Activated T-helper 1 cell treated with Interleukin-2 at 50 U/mL for 16 hours (primary cell): Measurements from ENCODE around the gene ANXA8.
"Not testable (repeated sequence)": the region's sequence is repeated elsewhere in the genome, so short reads cannot be mapped to it uniquely, and the experiment has no call there.

ENCODE experiments used
- DNase-seq: peaks from one replicate; pipeline ENCODE4 v3.0.0-alpha.2; 2020; ENCODE audit warnings: low read depth

The ANXA8 gene

GRCh38 chr10:47462577-47463358, 21.1 kb downstream of the ANXA8 start:
- DNase-seq = not testable (repeated sequence)

DNA sequence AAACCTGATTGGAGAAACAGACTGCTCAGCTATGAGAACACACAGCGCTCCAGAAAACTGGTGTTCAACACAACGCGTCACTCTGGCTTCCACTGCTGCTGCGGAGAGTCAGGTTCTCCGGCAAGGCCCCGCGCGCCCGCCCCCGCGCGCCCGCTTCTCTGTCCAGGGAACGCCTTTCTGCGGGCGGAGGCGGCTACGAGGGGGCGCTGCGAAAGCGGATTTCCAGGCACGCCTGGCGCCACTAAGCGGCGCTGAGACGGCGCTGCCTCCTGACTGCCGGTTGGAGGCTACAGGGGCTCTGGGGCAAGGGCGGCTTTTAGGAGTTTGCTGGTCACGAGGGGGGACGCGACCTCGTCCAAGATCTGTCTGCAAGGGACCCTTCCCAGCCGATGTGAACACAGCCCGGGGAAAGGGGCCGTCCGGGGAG, 22.6 kb downstream of the ANXA8 start:
- not testable (repeated sequence) for DNase-seq

GRCh38 chr10:47458466-47459154, 25.3 kb downstream of the ANXA8 start:
- no peak for DNase-seq

- DNase-seq = no peak
Measured at GRCh38 chr10:47457826-47458225, 26.1 kb downstream of the ANXA8 start.

DNA sequence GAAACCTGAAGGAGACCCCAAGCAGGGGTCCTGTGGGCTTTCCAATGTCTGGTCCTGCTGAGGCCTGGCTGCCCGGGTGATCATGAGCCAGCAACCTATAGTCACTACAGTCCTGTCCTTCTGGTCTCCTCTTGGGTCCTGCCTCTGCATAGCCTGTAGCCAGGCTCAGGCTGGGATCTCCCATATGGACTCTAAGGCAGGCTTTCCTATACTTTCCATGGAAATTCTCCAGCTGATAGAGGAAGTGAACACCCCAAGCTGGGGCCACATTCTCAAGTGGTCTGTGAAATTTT, 26.4 kb downstream of the ANXA8 start:
- no peak for DNase-seq

- no peak for DNase-seq
Measured at GRCh38 chr10:47456794-47457527, 27.0 kb downstream of the ANXA8 start.

- DNase-seq = no peak
Measured at GRCh38 chr10:47456079-47456785, 27.7 kb downstream of the ANXA8 start.

DNA sequence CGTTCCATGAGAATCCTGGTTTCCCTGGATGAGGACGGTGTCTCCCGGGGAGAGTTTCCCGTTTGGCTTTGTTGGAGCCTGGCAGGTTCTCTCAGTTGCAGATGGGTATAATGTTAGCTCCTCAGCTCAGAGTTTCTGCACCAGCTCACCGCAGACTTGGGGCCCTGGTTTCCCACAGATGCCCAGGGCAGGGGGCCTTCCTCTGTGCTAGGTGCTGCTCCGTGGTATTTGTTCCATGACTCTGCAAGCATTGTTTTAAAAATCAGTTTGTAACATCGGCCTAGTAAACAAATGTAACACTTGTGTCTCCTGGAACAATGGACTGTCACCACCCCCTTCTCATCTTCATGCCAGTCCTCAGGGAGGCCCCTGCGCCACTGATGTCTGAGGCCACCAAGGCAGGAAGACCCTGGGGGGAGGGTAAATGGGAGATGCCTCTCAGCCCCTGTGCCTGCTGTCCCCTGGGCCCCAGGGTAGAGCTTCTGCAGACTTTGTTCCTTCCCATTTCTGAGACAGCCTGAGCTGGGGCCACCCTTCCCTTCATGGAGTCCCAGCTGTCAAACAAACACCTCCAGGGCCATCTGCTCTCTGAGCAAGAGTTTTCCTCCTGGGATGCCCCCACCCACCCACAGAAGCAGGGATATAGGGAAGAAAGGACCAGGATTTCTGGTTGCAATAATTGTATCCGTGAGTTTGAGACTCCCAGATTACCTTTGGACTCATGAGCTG, 28.4 kb downstream of the ANXA8 start:
- DNase-seq = not testable (repeated sequence)

DNA sequence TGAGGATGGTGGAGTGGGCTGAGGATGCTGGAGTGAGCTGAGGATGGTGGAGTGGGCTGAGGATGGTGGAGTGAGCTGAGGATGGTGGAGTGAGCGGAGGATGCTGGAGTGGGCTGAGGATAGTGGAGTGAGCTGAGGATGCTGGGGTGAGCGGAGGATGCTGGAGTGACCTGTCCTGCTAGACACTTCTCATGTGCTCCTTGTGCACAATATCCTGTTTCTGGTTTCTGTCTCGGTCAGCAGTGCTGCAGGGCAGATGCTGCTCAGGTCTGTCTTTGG, 29.2 kb downstream of the ANXA8 start:
- DNase-seq = no peak

- no peak for DNase-seq
Measured at GRCh38 chr10:47454008-47454779, 29.7 kb downstream of the ANXA8 start.

GRCh38 chr10:47453141-47454007, 30.5 kb downstream of the ANXA8 start:
- no peak for DNase-seq

- no peak for DNase-seq
Measured at GRCh38 chr10:47452495-47453140, 31.3 kb downstream of the ANXA8 start.

DNA sequence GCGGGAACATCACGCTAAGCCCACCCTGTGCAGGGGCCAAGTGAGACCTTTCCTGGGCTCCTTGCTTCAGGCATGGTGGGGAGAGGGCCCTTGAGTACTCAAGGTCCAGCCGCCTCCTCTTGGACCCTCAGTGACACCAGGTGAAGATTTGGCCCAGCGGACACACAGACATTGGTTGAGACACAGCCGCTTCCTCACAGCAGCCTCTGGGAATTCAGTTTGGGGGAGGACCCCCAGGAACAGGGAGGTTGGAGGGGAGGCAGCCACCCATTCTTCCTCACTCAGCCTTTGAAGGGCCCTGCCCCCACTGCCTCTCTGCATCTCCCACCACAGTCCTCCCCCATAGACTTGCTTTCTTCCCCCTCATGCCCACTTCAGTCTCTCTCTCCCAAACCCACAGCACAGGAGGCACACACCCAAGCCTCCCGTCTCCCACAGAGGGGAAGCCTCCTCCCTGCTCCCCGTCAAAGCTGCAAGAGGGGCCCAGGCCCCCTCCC, 31.9 kb downstream of the ANXA8 start:
- DNase-seq = no peak

GRCh38 chr10:47451273-47451997, 32.5 kb downstream of the ANXA8 start:
- DNase-seq = no peak

- no peak for DNase-seq
Measured at GRCh38 chr10:47450442-47450841, 33.5 kb downstream of the ANXA8 start.

DNA sequence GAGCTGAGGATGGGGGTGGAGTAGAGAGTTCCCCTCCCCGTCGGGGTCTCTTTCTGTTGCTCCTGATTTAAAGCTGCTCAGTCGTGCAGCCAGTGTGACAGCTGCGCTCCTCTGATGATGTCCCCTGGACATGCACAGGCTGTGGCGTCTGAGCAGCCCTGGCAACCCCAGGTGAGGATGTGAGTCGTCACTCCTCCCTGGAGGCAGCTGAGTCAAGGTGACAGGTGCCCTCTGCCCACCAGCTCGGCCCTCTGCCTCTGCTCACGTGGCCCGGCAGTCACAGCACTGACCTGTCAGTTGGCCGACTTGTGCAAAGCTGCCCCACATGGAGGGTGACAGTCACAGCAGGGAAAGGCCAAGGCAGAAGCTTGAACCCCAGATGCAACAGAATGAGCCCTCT, 33.9 kb downstream of the ANXA8 start:
- DNase-seq = no peak

DNA sequence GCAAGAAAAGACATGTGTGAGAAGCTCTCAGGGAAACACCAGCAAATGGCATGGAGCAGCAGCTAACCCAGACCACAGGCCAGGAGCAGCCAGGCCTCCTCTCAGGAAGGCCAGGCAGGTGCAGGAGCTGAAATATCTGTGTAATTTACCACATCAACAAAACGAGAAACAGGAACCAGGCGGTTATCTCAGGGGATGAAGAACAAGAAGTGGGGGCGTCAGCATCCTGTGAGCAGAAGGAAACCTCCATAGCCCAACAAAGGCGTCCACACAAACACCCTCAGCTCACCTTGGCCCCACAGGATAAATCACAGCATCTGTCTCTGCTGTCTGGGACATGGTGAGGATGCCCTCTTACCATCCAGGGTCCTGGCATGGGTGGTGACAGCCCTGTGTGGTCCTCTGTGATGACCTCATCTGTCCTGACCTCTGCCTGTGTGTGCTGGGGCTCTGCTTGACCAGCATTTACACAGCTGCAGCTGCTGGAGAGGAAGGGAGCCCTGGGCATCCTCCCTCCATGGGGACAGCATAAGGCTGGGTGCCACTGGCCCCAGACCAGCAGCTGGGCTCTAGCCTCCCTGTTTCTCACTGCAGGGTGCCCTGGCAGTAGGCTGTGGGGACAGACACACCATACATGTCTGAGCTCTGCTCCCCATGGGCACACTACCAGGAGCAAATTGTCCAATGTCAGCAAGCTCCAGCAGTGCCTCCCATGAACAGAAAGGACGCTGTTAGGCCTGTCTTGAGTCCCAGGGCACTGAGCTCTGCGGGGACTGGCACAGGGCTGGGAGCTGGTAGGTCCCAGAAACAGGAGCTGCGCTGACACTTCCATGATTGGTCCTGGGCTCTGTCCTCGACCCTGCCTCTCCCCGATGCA, 34.6 kb downstream of the ANXA8 start:
- no peak for DNase-seq

DNA sequence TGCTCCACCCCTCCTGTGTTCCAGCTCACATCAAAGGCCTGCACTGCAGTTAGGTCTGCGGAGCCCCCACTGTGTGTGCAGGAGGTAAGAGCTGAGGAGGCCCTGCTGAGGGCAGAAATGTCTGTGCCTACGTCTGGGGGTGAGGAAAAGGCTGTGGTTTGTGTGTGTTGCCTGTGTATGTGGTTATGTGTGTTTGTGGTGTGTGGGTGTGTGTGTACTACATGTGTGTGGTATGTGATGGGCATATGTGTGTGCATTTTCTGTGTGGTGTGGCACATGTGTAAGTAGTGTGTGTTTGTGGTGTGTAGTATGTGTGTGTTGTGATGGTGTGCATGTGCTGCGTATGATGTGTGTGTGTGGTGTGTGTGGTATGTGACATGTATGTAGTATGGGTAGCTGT, 36.2 kb downstream of the ANXA8 start:
- no peak for DNase-seq
